ENCODE results near the gene SNRK. TPM values are rescaled to one million over a fixed set of nuclear protein-coding genes. Genes with fewer than 3 reads are reported as not detected.

The SNRK gene, protein sequence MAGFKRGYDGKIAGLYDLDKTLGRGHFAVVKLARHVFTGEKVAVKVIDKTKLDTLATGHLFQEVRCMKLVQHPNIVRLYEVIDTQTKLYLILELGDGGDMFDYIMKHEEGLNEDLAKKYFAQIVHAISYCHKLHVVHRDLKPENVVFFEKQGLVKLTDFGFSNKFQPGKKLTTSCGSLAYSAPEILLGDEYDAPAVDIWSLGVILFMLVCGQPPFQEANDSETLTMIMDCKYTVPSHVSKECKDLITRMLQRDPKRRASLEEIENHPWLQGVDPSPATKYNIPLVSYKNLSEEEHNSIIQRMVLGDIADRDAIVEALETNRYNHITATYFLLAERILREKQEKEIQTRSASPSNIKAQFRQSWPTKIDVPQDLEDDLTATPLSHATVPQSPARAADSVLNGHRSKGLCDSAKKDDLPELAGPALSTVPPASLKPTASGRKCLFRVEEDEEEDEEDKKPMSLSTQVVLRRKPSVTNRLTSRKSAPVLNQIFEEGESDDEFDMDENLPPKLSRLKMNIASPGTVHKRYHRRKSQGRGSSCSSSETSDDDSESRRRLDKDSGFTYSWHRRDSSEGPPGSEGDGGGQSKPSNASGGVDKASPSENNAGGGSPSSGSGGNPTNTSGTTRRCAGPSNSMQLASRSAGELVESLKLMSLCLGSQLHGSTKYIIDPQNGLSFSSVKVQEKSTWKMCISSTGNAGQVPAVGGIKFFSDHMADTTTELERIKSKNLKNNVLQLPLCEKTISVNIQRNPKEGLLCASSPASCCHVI
- 11.2 and 14.8 TPM in 2 replicates for total RNA-seq

DNA sequence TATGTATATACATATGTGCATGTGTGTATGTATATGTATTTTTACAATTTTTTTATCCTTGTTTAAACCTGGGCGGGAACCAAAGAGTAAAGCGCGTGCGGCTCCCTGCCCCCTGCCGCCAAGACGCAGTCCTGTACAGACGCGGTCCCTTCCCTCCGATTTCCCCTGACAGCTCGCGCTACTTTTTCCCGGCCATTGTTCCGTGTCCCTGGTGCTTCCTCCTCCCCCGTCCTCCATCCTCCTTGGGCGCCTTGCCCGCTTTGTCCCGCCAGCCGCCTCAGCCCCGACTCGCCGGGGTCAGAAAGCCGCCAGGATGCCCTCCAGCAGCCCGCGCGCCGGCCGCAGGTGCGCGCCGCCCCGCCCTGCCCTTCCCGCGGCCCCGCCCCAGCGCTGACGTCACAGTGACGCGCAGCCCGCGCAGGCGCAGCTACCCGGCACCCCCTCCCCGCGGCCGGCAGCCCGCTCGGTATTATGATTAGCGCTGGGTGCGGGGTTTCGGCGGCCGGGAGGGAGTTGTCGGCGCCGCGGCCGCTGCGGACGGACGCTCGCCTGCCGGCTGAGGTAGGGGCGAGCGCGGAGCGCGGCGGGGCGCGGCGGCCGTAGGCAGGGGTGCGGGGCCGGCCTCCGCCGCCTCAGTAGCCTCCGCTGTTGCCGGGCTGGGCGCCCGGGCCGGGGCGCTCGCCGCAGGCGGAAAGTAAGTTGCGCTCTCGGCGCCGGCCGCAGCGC lies at the start of gene SNRK:
TSS of gene SNRK (plus strand) at position 426 of the 726 bp plus-strand sequence. CDS start 16,664 bp downstream, outside the sequence.

Other genes starting within 250 kb of the SNRK start
- 22.8 and 23.2 TPM in 2 replicates for gene POMGNT2, start 180.5 kb upstream of the SNRK start, total RNA-seq

All from pericardium fibroblast (primary cell).